Measurements from ENCODE around the gene CPLX3.
"Not testable (repeated sequence)": the region's sequence is repeated elsewhere in the genome, so short reads cannot be mapped to it uniquely, and the experiment has no call there.

Gene CPLX3

DNA sequence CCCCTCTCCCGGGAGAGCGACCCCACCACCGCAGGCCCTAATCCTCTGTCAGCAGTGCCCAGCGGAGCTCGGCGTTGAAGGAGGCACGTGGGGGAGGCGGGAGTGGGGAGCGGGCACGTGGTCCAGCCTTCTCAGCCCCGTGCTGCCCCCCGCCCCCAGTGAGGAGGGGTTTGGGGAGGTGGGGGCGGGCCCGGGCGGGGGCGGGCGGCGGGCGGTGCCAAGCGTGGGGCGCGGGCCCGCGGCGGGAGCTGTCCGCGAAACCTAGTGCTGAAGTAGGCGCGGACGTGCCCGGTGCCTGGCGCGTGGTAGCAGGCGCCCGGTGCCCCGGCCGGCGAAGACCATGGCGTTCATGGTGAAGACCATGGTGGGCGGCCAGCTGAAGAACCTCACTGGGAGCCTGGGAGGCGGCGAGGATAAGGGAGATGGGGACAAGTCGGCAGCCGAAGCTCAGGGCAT lies at the start of gene CPLX3:
Gene CPLX3 (plus strand): TSS at position 264 of the 456 bp plus-strand sequence. CDS start 77 bp downstream, at position 341.
- DNase-seq (ENCODE audit: low read depth, low spot score): no peak

DNA sequence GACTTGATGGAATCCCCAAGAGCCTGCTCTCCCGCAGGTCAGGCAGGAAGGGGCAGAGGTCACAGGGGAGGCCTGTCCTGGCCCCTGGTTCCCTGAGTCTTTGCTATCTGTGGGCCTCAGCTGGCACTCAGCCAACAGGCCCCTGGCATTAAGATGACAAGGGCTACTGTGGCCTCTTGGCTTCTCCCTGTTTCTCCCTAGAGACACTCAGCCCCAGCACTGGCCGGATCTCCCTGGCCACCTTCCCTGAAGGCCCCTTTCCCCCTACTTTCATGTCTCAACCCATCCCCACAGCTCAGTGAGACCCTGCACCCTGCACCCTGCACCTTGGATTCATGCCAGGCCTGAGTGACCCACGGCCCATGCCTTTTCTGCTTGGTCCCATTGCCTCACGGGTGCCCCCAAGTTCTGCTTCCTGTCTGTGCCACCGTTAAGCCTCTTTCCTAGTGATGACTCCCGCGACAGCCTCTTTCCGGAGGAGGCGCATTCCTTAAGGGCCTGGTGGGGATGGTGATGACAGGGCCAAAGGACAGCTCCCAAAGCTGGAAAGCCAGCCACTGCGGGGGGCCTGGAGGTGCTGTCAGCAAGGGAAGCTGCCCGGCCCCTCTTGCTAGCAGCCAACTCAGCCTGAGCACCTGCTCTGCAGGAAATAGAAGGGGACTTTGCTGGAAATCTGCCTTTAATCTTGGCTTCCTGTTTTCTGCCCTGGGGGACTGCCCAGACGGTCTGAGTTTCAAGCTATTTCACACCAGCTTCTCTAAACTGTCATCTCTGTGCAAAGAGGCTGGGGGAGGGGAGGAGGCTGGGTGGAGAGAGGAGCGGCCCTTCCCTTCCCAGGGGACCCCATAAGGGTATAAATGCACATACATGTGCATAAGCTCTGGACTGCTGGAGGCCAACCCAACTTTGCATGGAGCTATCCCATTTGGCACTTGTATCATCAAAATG lies 49.3 kb upstream of the CPLX3 start:
- DNase-seq (ENCODE audit: low read depth, low spot score): no peak

- DNase-seq (ENCODE audit: low read depth, low spot score): no peak
Observed at GRCh38 chr15:74777769-74778598, 48.4 kb upstream of the CPLX3 start.

- no peak for DNase-seq (ENCODE audit: low read depth, low spot score)
Observed at GRCh38 chr15:74778599-74778970, 47.8 kb upstream of the CPLX3 start.

GRCh38 chr15:74779162-74779648 lies 47.2 kb upstream of the CPLX3 start:
- DNase-seq (ENCODE audit: low read depth, low spot score): no peak

DNA sequence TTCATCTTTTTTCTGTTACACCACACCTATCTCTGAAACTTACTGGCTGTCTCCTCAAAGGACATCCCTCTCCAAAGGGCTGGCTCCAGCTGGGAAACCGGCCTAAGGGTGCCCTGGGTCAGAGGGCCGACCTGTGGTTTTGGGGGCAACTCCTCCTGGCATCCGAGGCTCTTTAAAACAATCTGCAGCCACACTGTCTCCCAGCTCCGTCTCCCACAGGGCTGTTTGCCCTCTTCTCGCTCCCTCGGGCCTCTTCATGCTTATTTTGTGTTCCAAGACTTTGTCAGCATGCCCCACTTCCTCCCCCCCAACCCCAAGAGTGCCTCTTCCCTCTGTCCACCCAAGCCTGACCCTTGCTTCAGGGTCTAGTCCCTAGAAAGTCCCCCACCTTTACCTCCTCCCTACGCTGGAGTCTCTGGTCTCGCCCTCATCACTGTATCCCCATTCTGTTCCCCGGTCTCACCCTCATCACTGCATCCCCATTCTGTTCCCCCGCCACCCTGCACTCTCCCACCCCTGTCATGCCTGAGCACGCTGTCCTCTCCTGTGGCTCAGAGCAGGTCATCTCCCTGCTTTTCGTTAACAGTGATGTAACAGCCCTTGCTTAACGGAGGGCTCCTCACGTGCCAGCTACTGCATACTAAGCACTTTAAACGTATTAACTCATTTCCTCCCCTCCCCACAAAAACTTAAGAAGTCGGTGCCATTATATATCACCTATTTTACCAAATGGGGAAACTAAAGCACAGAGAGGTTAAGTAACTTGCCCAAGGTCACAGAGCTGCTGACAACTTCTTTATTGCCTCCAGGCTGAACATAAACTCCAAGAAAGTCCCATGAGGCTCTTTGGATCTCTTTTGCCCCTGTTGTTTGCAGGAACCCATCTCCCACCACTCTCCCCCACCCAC lies 45.6 kb upstream of the CPLX3 start:
- DNase-seq (ENCODE audit: low read depth, low spot score): no peak

- DNase-seq (ENCODE audit: low read depth, low spot score): no peak
Observed at GRCh38 chr15:74781431-74782258, 44.8 kb upstream of the CPLX3 start, which contains the start of gene CSK. TSS of gene CSK (plus strand) at chr15:74782080. CDS start at chr15:74798298, 16,218 bp downstream.

- no peak for DNase-seq (ENCODE audit: low read depth, low spot score)
Observed at GRCh38 chr15:74782259-74783071, 44.0 kb upstream of the CPLX3 start.

- DNase-seq (ENCODE audit: low read depth, low spot score): no peak
Observed at GRCh38 chr15:74783072-74783807, 43.2 kb upstream of the CPLX3 start.

- no peak for DNase-seq (ENCODE audit: low read depth, low spot score)
Observed at GRCh38 chr15:74783808-74784175, 42.6 kb upstream of the CPLX3 start.

- no peak for DNase-seq (ENCODE audit: low read depth, low spot score)
Observed at GRCh38 chr15:74784426-74785193, 41.8 kb upstream of the CPLX3 start.

- no peak for DNase-seq (ENCODE audit: low read depth, low spot score)
Observed at GRCh38 chr15:74785194-74786032, 41.0 kb upstream of the CPLX3 start.

GRCh38 chr15:74786081-74786480 lies 40.3 kb upstream of the CPLX3 start:
- not testable (repeated sequence) for DNase-seq (ENCODE audit: low read depth, low spot score)

- DNase-seq (ENCODE audit: low read depth, low spot score): no peak
Observed at GRCh38 chr15:74786551-74787165, 39.8 kb upstream of the CPLX3 start.

GRCh38 chr15:74787251-74788041 lies 39.0 kb upstream of the CPLX3 start:
- peak; percentile 55 for DNase-seq (ENCODE audit: low read depth, low spot score)
